H1 (cell line): ENCODE results near the gene FBXO21.

Experiments
- CTCF ChIP-seq, 3 experiments: IDR thresholded peaks; 1 replicate in 2 of 3; 2 replicates in 1 of 3; pipeline versions ENCODE4 v1.5.1 to v1.6.1; 2011; ENCODE audit warnings: low read length in 3 of 3, mild to moderate bottlenecking in 3 of 3, inconsistent platforms in 2 of 3, low read depth in 1 of 3, moderate library complexity in 1 of 3; ENCODE audit not compliant: insufficient read depth in 1 of 3; ENCODE audit errors: control extremely low read depth in 1 of 3
- EZH2 ChIP-seq: fragments of 200-600 bp; sonication (generic); IDR thresholded peaks from 2 replicates; pipeline ENCODE4 v1.7.1; 2012; ENCODE audit warnings: low read depth, mild to moderate bottlenecking, moderate library complexity, low read length, inconsistent platforms; ENCODE audit not compliant: severe bottlenecking
- MAX ChIP-seq: IDR thresholded peaks from 2 replicates; pipeline ENCODE4 v1.6.1; 2012; ENCODE audit warnings: inconsistent platforms
- NRF1 ChIP-seq: IDR thresholded peaks from 2 replicates; pipeline ENCODE4 v1.6.1; 2011; ENCODE audit warnings: mild to moderate bottlenecking, low read depth, low read length, improper control_type of control experiment
- POLR2A ChIP-seq, 2 experiments: IDR thresholded peaks; 1 replicate in 1 of 2; 2 replicates in 1 of 2; pipeline ENCODE4 v1.6.1; 2011; ENCODE audit warnings: low read depth in 2 of 2, low read length in 2 of 2, mild to moderate bottlenecking in 2 of 2; ENCODE audit errors: control extremely low read depth in 1 of 2
- POLR2AphosphoS5 ChIP-seq: IDR thresholded peaks from 2 replicates; pipeline ENCODE4 v1.6.1; 2011; ENCODE audit warnings: low read depth, low read length
- SRF ChIP-seq: IDR thresholded peaks from 2 replicates; pipeline ENCODE4 v1.6.1; 2011; ENCODE audit warnings: mild to moderate bottlenecking, low read depth, low read length, moderate library complexity

- TF ChIP-seq CTCF (IDR thresholded peaks at IDR 0.05; ENCODE audit: control extremely low read depth in 1 of 3, insufficient read depth in 1 of 3, low read depth in 1 of 3, low read length in 3 of 3) (no peak), NRF1 (no peak), SRF (no peak), MAX (no peak), POLR2A (IDR thresholded peaks at IDR 0.05; ENCODE audit: control extremely low read depth in 1 of 2, low read depth in 2 of 2, low read length in 2 of 2) (no peak), EZH2 (no peak), POLR2AphosphoS5 (no peak)
Observed at GRCh38 chr12:117092886-117093285, 97.4 kb downstream of the FBXO21 start.
